ENCODE data around the gene ZBTB39.
"Not testable (repeated sequence)": the region's sequence is repeated elsewhere in the genome, so short reads cannot be mapped to it uniquely, and the experiment has no call there.

The ZBTB39 gene

DNA sequence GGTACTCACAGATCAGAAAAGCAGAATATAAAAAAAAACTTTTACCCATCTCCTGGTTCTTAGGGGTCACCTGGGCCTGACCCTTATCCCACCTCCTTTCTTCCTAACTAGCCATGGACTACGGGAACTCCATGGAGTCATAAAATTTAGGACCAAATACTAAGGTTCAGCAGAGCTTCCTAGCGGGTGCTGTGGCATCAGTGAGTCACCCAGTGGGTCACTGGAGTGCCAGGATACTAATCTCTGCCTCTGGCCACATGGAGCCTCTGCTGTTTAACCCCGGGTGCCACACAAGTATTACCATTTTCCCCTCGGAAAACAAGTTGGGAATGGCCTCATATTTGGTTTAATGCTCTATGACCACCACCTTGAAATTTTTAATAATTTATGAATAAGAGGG, 6.9 kb downstream of the ZBTB39 start:
- no peak for DNase-seq

DNA sequence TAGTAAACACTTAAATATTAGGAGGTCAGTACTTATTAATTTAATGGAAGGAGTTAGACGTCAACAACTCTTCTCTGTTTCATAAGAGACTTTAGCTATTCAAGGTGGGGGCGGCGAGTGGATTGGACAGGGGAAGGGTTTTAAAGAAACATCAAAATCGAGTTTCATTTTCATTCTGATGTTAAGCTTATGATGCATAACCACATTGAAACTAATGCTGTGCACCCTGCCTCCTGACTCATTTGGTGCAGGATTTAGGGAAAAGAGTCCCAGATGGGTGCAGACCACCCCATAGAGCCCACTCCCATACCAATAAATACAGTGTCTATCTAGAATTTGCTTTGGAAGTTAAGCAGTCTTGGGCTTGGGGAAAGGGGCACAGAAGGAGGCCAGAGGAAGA, 7.4 kb downstream of the ZBTB39 start:
- DNase-seq, result no peak

- no peak for DNase-seq
Measured at GRCh38 chr12:56998316-56998715, 8.0 kb downstream of the ZBTB39 start.

- DNase-seq, result no peak
Measured at GRCh38 chr12:56996793-56997545, 9.4 kb downstream of the ZBTB39 start.

- DNase-seq, result no peak
Measured at GRCh38 chr12:56995930-56996496, 10.3 kb downstream of the ZBTB39 start.

DNA sequence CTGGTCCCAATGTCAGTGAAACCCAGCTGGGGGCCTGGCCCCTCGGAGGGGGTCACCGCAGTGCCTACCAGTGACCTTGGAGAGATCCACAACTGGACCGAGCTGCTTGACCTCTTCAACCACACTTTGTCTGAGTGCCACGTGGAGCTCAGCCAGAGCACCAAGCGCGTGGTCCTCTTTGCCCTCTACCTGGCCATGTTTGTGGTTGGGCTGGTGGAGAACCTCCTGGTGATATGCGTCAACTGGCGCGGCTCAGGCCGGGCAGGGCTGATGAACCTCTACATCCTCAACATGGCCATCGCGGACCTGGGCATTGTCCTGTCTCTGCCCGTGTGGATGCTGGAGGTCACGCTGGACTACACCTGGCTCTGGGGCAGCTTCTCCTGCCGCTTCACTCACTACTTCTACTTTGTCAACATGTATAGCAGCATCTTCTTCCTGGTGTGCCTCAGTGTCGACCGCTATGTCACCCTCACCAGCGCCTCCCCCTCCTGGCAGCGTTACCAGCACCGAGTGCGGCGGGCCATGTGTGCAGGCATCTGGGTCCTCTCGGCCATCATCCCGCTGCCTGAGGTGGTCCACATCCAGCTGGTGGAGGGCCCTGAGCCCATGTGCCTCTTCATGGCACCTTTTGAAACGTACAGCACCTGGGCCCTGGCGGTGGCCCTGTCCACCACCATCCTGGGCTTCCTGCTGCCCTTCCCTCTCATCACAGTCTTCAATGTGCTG, 11.0 kb downstream of the ZBTB39 start:
- DNase-seq, result no peak

DNA sequence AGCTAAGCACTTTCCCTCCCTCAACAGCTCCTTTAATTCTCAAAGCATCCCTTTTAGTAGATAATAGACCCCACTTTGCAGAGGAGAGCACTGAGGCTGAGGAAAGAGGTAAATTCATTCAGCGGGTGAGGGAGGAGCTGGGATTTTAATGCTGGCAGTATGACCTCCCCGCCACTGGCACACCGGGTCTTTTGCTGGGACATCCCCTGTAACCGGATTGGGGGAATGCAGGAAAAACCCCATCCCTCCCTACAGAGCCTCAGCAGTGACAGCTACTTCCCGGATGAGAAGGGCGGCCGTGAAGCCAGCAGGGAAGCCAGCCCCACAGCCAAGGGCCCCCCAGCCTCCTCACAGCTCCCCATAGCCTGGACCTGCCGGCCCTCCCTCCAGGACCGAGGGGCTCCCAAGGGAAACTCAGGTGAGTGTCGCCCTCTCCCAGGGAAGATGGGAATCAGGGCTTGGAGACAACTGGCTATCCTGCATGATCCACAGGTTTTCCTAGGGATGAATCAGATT, 12.1 kb downstream of the ZBTB39 start:
- DNase-seq, result no peak

- DNase-seq, result no peak
Measured at GRCh38 chr12:56993346-56993745, 13.0 kb downstream of the ZBTB39 start.

DNA sequence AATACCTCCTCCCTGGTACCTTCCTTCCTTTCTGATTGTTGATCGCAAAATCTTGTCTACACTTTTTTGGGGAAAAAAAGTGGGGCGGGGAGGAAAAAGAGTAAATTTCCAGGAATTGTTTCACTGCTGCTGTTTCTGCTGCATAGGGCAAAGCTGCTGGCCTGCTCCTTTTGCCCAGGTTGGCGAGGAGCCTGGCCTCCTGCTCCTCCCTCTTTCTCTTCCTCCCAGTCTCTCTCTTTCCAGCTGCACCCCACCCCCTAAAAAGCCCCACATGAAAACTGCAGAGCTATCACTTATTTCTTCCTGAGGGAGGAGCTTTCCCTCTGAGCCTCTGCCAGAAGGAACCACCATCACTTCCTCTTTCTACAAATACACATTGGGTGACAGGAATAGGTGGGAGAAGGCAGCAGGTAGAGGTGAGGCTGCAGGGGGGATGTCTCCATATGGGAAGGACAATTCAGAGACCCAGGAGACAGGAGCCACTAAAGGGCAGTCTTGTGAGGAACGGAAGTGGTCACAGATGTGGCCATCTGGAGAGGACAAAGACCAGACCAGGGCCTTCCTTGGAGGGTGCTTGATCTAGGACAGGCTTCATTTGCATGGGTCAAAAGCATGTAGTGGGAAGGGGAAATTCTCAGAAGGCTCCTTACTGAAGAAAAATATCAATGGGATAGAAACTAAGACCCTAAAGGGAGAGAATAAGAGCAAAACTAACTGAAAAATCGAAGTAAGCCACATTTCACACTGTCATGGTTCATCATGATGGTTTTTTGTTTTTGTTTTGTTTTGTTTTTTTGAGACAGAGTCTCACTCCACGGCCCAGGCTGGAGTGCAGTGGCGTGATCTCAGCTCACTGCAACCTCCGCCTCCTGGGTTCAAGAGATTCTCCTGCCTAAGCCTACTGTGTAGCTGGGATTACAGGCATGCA, 14.8 kb downstream of the ZBTB39 start:
- DNase-seq, result no peak

GRCh38 chr12:56990648-56991318, 15.6 kb downstream of the ZBTB39 start:
- DNase-seq, result no peak

DNA sequence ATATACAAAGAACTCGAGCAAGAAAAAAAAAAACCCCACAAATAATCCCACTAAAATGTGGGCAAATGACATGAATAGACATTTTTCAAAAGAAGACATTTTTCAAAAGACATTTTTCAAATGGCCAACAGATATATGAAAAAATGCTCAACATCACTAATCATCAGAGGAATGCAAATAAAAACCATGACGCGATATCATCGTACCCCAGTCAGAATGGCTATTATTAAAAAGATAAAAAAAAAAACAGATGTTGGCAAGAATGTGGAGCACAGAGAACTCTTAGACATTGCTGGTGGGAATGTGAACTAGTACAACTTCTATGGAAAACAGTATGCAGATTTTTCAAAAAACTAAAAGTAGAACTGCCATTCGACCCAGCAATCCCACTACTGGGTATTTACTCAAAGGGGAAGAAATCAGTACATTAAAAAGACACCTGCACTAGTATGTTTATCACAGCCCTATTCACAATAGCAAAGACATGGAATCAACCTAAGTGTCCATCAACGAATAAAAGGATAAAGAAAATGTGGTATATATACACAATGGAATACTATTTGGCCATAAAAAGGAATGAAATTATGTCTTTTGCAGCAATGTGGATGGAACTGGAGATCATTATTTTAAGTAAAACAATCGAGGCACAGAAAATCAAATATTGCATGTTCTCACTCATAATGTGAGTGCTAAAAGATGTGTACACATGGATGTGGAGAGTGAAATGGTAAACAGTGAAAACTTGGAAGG, 16.3 kb downstream of the ZBTB39 start:
- no peak for DNase-seq

- no peak for DNase-seq
Measured at GRCh38 chr12:56988207-56988739, 18.1 kb downstream of the ZBTB39 start.

DNA sequence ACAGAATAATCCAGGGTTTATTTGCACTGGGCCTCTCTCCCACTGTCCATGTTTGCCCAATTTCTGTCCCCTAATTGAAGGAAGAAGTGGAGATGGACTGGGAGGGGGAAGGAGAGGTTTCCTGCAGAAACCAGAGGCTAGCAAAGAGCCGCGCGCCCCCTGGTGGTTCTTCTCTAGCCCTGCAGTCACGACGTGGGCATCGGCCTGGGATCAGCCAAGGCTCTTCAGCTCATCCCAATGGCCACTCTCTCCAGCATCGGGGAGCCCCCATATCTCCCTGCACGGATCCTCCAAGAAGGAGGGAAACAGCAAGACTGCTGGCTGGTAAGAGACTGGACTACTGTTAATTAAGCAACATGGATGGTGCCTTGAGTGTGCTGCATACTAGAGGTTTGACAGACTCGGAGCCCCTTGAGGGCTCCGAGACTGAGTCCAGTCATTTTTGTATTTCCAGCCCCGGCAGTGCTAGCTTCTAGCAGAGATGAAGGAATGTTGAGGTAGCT, 18.7 kb downstream of the ZBTB39 start:
- peak; percentile 73 for DNase-seq

DNA sequence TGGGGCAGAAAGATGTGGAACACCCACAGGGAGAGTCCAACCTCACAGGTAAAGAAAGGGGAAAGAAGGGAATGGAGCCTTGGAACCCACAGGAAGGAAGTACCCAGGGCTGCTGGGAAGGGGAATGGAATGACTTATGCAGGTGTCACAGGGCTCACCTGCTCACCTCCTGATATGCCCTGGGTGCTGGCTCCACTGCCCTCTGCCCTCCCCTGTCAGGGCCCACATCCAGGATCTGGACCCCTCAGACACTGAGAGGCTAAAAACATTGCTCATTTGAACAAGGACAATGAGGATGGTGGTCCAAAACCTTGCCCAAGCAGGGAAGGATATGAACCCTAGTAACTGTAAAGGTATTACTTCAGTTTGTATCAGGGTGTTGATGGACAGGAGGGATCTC, 19.3 kb downstream of the ZBTB39 start:
- DNase-seq, result no peak

- not testable (repeated sequence) for DNase-seq
Measured at GRCh38 chr12:56985714-56986113, 20.6 kb downstream of the ZBTB39 start.

- DNase-seq, result no peak
Measured at GRCh38 chr12:56983386-56983785, 23.0 kb downstream of the ZBTB39 start.

DNA sequence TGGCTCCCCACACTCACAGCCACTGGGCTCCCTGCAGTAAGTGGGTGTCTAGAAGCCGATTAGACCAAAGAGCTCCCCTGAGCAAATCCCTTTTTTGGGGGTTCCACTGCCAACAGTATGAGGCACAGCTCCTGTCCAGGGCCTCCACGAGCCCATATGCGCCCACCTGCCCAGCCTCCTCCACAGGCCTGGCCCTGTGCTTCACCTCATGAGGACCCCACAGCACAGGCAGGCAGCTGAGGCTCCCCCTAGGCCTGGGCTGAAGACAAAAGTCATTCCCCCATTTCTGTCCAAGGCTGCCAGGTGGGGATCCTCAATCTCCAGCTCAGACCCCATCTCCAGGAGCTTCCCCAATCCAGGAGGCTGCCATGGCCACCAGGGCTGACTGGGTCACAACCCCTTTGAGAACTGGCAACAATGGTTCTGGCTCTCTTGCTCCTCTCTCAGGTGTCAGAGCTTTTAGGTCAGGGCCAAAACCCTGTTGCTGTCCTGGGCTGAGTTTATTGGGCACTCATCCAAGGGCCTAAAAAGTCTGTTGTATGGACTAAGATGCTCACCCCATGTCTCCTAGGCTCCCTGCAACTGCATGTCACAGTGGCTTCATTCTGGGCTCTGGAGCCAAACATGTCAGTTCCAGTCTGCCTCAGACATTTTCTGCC, 23.6 kb downstream of the ZBTB39 start:
- not testable (repeated sequence) for DNase-seq

DNA sequence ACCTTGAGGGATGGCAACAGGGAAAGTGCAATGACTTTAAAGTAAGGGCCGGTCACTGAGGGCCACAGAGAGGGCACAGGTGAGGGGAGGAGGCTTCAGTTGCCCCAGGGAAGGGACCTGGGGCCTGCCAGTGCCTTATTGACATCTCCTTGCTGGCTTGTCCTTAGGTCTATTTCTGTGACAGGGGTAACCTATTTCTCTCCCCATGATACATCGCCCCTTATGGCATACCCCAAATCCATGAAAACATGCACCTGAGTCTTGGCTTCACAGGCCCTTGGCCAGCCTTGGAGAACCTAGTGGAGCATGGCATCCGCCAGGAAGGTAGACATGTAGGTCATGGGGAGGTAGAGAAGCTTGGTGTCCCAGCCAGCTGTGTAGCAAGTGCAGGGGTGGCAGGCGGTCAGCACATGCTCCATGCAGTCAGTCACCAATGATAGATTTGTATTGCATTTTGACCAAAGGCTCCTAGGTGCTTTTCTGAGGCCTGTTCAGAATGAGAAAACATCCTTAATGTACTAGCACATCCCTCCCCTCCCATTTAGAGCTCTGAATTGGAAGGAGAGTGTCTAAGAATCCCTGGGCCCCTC, 25.3 kb downstream of the ZBTB39 start:
- DNase-seq, result no peak

GRCh38 chr12:56980268-56980667, 26.1 kb downstream of the ZBTB39 start:
- DNase-seq, result no peak

DNA sequence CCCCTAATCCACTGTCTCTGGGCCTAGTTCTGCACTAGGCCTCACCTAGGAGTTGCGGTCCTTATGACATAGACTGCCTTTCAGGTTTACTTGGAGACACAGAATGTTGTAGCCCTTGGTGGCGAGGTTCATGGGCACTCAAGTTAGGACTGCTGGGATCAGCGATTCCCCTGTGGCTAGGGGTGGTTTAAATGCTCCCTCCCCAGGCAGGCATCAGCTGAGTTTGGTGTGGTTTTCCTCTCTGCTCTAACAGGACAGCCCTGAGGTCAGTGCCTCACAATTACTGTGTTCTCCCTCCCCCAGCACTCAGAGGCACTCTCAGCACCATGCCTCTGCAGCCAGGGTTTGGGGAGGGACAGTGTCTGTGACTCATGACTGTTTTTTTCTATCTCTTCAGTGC, 26.7 kb downstream of the ZBTB39 start:
- no peak for DNase-seq

Measured in NCI-H2171 treated with DMSO at 0.1 percent for 48 hours (cell line).